CD4-positive, alpha-beta T cell (primary cell): Measurements from ENCODE around the gene ARHGEF11. TPM values are rescaled to one million over a fixed set of nuclear protein-coding genes. Genes with fewer than 3 reads are reported as not detected.

ENCODE experiments used
- ATAC-seq: fragments of 200-7000 bp; cut with Tn5 transposase; one replicate; pipeline ENCODE4 v1.10.0; 2022; ENCODE audit warnings: mild to moderate bottlenecking; ENCODE audit not compliant: poor library complexity
- CTCF ChIA-PET: fragments of 350-600 bp; sonication (Branson Sonifier 250); formaldehyde crosslinking; loops from one replicate; lab custom pipeline; 2021; ENCODE audit warnings: antibody characterized with exemption, inconsistent platforms; lab: Charles Lee
- POLR2A ChIA-PET: fragments of 350-600 bp; sonication (Branson Sonifier 250); formaldehyde crosslinking; loops from one replicate; lab custom pipeline; 2021; ENCODE audit warnings: antibody characterized with exemption, inconsistent platforms; lab: Charles Lee
- DNase-seq, 14 experiments: peaks; one replicate each; pipeline ENCODE4 v3.0.0-alpha.2; 2013 to 2020; ENCODE audit warnings: mixed read lengths in 2 of 14
- H3K27ac ChIP-seq, 2 donors: one replicate each; pipeline versions ENCODE4 v1.5.1 to v1.7.0; 2013; ENCODE audit warnings: low read length in 2 of 2, low read depth in 1 of 2, mild to moderate bottlenecking in 1 of 2
- H3K27me3 ChIP-seq, 2 experiments: 1 replicate in 1 of 2; 2 replicates in 1 of 2; pipeline versions ENCODE4 v1.6.1 to v1.7.0; 2013; ENCODE audit warnings: low read length in 2 of 2, control low read depth in 1 of 2, mild to moderate bottlenecking in 1 of 2, moderate library complexity in 1 of 2; ENCODE audit not compliant: insufficient read depth in 2 of 2, control insufficient read depth in 1 of 2
- H3K36me3 ChIP-seq: one replicate; pipeline ENCODE4 v1.6.1; 2013; ENCODE audit warnings: low read length, control low read depth; ENCODE audit not compliant: insufficient read depth
- H3K4me1 ChIP-seq: one replicate; pipeline ENCODE4 v1.6.1; 2013; ENCODE audit warnings: low read length, control low read depth; ENCODE audit not compliant: insufficient read depth
- H3K4me3 ChIP-seq: one replicate; pipeline ENCODE4 v1.5.1; 2013; ENCODE audit warnings: mild to moderate bottlenecking, low read length, moderate library complexity
- H3K9me3 ChIP-seq, 2 experiments: 1 replicate in 1 of 2; 2 replicates in 1 of 2; pipeline versions ENCODE4 v1.6.1 to v1.7.0; 2013; ENCODE audit warnings: low read length in 2 of 2, mild to moderate bottlenecking in 2 of 2, control low read depth in 1 of 2, moderate library complexity in 1 of 2; ENCODE audit not compliant: control insufficient read depth in 1 of 2, insufficient read depth in 1 of 2
- H3K27ac Mint-ChIP-seq: one replicate; pipeline ENCODE4 v1.8.0; 2020; ENCODE audit warnings: mixed read lengths
- H3K27me3 Mint-ChIP-seq: one replicate; pipeline ENCODE4 v1.8.0; 2021; ENCODE audit warnings: mixed read lengths
- H3K36me3 Mint-ChIP-seq: one replicate; pipeline ENCODE4 v1.8.0; 2021; ENCODE audit warnings: low read depth, mixed read lengths
- H3K4me1 Mint-ChIP-seq: one replicate; pipeline ENCODE4 v1.8.0; 2021; ENCODE audit warnings: low read depth, mixed read lengths
- H3K4me3 Mint-ChIP-seq: one replicate; pipeline ENCODE4 v1.8.0; 2020; ENCODE audit warnings: mild to moderate bottlenecking, mixed read lengths
- H3K9me3 Mint-ChIP-seq: one replicate; pipeline ENCODE4 v1.8.0; 2020; ENCODE audit warnings: mixed read lengths
- CTCF ChIP-seq: fragments of 200-600 bp; IDR thresholded peaks from one replicate; pipeline ENCODE4 v1.8.0; 2022; ENCODE audit warnings: antibody characterized with exemption, mild to moderate bottlenecking
- intact Hi-C, 2 experiments: fragments of 100-400 bp; cut with DNase I in 1 of 2; cut with micrococcal nuclease in 1 of 2; formaldehyde crosslinking; loops; one replicate each; pipeline versions ENCODE4 v1.15.1 to v1.9.0; 2023 to 2025; cut with DNase I, micrococcal nuclease
- total RNA-seq, 174 experiments: library from RNA in 2 of 174; stranded (reverse) in 2 of 174; gene quantifications; one replicate each; pipeline ENCODE4 v1.2.3 and lab custom pipeline; 2021 to 2026

ARHGEF11 gene
- total RNA-seq, 2 experiments from 2014 or later: 13.7 to 13.9 TPM

GRCh38 chr1:157025856-157026255, 19.7 kb downstream of the ARHGEF11 start:
- ATAC-seq (no peak), DNase-seq (no peak)
- Histone ChIP-seq H3K27ac (no peak overlapping the region), H3K9me3 (peaks cover 0 to 12% of the 10 kb centered on the region in 2 experiments), H3K4me1 (no peaks in the 10 kb centered on the region), H3K4me3 (no peak overlapping the region), H3K36me3 (no peaks in the 10 kb centered on the region), H3K27me3 (peaks cover 0 to 17% of the 10 kb centered on the region in 2 experiments)
- TF ChIP-seq CTCF: no peak
- Mint-ChIP-seq H3K36me3 (peaks cover 3% of the 10 kb centered on the region), H3K27ac (no peak overlapping the region), H3K4me1 (no peaks in the 10 kb centered on the region), H3K9me3 (peaks cover 10% of the 10 kb centered on the region), H3K27me3 (peaks cover 48% of the 10 kb centered on the region), H3K4me3 (no peak overlapping the region)
- CTCF ChIA-PET: no interaction called here
- POLR2A ChIA-PET: no interaction called here
- intact Hi-C loops: no loop called here

- no peak overlapping the region for H3K4me3 ChIP-seq
- Mint-ChIP-seq H3K9me3 (peaks cover 11% of the 10 kb centered on the region), H3K27me3 (peaks cover 52% of the 10 kb centered on the region), H3K36me3 (peaks cover 4% of the 10 kb centered on the region), H3K27ac (no peak overlapping the region), H3K4me1 (no peaks in the 10 kb centered on the region), H3K4me3 (no peak overlapping the region)
- no peak overlapping the region for H3K27ac ChIP-seq
- no peak for TF ChIP-seq CTCF
- ATAC-seq (no peak), DNase-seq (no peak)
- intact Hi-C loops: no loop called here
- peaks cover 0 to 17% of the 10 kb centered on the region in 2 experiments for H3K27me3 ChIP-seq
- H3K36me3 ChIP-seq: no peaks in the 10 kb centered on the region
- H3K4me1 ChIP-seq: no peaks in the 10 kb centered on the region
- ChIA-PET POLR2A (no interaction called here), CTCF (no interaction called here)
- peaks cover 0 to 17% of the 10 kb centered on the region in 2 experiments for H3K9me3 ChIP-seq
Observed at GRCh38 chr1:157025385-157025784, 20.2 kb downstream of the ARHGEF11 start.

- Histone ChIP-seq H3K4me1 (no peaks in the 10 kb centered on the region), H3K9me3 (peaks cover 8 to 17% of the 10 kb centered on the region in 2 experiments), H3K4me3 (no peak overlapping the region), H3K27me3 (peaks cover 0 to 12% of the 10 kb centered on the region in 2 experiments), H3K27ac (no peak overlapping the region), H3K36me3 (no peaks in the 10 kb centered on the region)
- intact Hi-C loops: no loop called here
- Mint-ChIP-seq H3K27ac (no peak overlapping the region), H3K4me3 (no peak overlapping the region), H3K36me3 (peaks cover 4% of the 10 kb centered on the region), H3K9me3 (peaks cover 14% of the 10 kb centered on the region), H3K4me1 (no peaks in the 10 kb centered on the region), H3K27me3 (peaks cover 62% of the 10 kb centered on the region)
- CTCF ChIA-PET: no interaction called here
- DNase-seq (no peak), ATAC-seq (no peak)
- POLR2A ChIA-PET: no interaction called here
- no peak for TF ChIP-seq CTCF
Observed at GRCh38 chr1:157021688-157022087, 23.9 kb downstream of the ARHGEF11 start.
